Forelimb muscle (tissue), 1 donor: ENCODE measurements around the gene CLMN. TPM values are rescaled to one million over a fixed set of nuclear protein-coding genes. Genes with fewer than 3 reads are reported as not detected.
"Not testable (repeated sequence)": the region's sequence is repeated elsewhere in the genome, so short reads cannot be mapped to it uniquely, and the experiment has no call there.

Source experiments
- DNase-seq: peaks from one replicate; pipeline ENCODE4 v3.0.0-alpha.2; 2013; ENCODE audit warnings: low read depth
- polyA plus RNA-seq: library from polyadenylated mRNA; unstranded; fragments of 120-200 nt; gene quantifications from one replicate; pipeline ENCODE4 v1.2.1, GENCODE V29; 2013; ENCODE audit not compliant: insufficient read length

Gene CLMN
- polyA plus RNA-seq, 1 donor = 2.5 TPM

DNA sequence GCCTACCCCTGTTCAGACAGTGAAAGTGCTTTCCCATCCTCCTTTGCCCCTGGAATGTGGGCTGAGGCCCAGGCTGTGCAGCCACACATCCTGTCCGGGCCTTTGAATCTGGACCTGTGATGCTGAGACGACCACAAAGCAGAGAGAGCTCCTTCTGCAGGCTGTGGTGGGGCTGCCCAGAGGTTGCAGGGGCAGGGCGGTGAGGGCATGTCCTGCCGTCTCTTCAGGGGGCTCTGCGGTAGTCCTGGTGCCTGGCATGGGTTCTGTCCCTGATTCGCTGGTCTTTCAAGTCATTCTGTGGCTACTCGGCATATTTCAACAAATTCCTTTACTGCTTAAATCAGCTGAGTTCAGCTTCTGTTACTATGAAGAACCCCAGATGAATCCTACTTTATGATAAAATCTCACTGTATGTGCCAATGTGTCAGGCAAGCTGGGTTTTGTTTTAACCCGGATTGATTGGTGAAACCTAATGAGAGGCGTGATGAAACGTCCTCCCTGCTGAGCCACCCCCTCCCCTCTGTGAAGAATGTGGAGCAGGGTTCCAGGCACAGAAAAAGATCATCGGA is 99.0 kb downstream of the CLMN start:
- DNase-seq = no peak

- DNase-seq = no peak
These were observed 101.1 kb downstream of the CLMN start for GRCh38 chr14:95218472-95219193.

GRCh38 chr14:95218006-95218405 is 101.7 kb downstream of the CLMN start:
- DNase-seq = no peak

- DNase-seq = no peak
These were observed 102.3 kb downstream of the CLMN start for GRCh38 chr14:95217391-95217900.

GRCh38 chr14:95216008-95216407 is 103.7 kb downstream of the CLMN start:
- DNase-seq = no peak

- DNase-seq = no peak
These were observed 104.5 kb downstream of the CLMN start for GRCh38 chr14:95215094-95215725.

DNA sequence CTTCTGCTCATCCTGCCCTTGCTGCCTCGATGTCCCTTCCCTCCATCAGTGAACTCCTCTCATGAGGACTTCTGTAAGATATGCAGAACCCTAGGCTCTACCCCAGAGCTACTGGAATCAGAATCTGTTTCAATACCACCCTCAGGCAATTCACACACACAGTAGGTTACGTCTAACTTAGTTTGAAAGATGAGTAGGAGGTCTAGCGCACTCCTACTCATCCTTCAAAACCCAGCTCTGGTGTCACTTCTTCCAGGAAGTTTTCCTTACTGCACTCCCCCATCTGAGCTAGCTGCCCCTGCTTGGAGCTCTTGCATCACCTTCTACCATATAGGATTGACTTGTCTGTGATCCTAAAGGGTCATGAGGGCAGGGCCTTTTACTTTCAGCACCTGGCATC is 105.9 kb downstream of the CLMN start:
- DNase-seq = no peak

DNA sequence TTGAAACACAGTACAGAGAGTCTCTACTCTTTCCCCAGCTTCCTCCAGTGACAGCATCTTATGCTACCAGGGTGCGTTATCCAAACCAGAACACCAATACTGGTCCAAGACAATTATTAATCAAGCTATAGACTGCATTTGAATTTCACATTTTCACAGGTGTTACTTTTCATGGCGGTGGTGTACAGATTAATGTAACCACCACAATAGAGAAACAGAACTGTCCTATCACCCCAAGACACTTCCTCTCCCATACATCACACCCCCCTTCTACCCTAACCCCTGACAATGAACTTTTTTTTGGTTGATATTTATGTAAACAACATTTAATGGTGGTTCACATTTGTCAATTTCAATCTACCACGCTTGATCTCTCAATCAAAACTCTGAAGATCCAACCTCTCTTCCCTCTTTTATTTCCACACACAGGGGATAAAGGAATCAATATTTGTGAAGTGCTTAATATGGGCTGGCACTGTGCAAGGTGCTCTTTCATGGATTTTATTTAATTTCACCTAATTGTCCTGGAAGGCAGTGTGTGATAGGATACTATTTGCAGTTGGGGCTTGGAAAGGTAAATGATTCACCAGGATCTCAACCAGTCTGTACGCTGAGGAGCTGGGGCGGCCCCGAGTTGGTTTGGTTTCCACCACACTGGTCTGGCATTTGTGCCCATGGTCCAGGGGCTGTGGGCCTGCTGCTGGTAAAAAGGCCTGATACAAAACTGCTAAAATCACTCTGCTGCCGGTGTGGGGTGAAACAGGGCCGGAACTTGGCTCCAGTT is 107.8 kb downstream of the CLMN start:
- no peak for DNase-seq

- no peak for DNase-seq
These were observed 109.0 kb downstream of the CLMN start for GRCh38 chr14:95210699-95211098.

GRCh38 chr14:95208598-95208997 is 111.1 kb downstream of the CLMN start:
- DNase-seq = no peak

DNA sequence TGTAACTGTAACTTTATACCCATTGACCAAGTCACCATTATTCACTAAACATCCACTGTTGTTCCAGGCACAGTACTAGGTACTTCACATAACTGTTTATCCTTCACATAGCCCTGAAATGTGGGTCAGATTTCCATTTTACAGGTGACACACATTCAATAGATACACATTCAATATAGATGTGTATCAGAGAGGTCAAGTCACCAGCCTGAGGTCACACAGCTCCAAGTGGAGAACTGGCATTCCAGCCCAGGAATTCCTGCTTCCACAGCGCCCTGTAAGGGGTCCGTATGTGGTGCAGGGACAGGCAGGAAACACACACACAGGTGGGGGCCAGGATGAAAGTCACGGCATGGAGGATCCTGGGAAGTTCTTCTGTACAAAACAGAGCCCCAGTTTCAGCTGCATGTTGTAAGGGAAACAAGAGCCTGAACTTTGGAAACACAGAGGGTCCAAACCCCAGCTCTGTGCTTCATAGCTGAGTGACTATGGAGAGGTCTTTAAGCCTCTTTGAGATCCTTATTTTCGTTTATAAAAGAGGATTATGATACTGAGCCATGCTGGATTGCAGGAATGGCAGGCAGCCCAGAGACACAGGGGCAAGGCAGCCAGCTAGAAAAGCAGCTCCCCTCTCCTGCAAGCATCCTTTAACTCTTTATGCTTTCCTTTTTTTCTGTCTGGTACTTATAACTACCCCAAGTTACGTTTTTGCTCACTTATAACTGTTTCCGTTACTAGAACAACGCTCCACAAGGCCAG is 112.1 kb downstream of the CLMN start:
- DNase-seq = no peak

GRCh38 chr14:95206534-95206933 is 113.2 kb downstream of the CLMN start:
- DNase-seq = no peak

GRCh38 chr14:95204705-95205104 is 115.0 kb downstream of the CLMN start:
- DNase-seq = no peak

DNA sequence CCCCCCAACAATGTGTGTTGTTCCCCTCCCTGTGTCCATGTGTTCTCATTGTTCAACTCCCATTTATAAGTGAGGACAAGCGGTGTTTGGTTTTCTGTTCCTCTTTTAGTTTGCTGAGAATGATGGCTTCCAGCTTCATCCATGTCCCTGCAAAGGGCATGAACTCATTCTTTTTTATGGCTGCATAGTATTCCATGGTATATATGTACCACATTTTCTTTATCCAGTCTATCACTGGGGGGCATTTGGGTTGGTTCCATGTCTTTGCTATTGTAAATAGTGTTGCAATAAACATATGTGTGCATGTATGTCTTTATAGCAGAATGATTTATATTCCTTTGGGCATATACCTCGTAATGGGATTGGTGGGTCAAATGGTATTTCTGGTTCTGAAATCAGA is 118.0 kb downstream of the CLMN start:
- not testable (repeated sequence) for DNase-seq

- DNase-seq = no peak
These were observed 119.3 kb downstream of the CLMN start for GRCh38 chr14:95200404-95200803.

GRCh38 chr14:95199298-95199983 is 120.3 kb downstream of the CLMN start:
- DNase-seq = no peak

DNA sequence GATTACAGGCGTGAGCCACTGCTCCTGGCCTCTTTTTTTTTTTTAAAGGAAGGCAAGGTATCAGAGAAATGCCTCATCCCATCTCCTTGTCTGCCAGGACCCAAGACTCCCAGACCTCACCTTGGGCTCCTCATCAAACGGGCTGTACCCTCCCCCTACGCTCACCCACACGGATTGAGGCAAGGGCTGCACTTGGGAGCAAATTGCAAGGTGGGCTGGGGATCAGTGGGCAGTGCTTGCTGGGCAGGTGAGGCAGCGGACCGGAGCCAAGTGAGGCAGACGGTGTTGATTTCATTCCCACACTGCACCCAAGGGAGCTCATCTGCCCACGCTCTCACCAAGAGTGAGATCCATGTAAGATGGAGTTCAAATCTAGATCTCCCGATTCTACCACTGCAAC is 121.4 kb downstream of the CLMN start:
- DNase-seq = no peak

DNA sequence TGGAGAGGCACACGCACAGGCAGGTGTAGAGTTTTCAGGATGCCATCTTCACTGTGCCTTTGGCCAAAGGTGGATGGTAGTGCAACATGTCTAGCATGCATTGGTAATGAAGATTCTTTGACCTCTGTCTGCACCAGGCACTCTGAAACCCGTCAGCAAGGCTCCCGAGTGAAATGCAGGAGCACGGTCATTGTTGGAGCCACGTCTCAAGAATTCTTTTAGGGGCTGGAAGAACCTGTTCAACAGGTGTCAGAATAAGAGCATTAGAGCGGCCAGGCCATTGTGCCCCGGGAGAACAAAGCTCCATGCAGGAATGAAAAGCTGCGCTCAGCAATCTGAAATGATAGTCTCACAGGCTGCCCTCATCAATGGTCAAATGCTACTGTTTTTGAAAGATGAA is 122.2 kb downstream of the CLMN start:
- no peak for DNase-seq

DNA sequence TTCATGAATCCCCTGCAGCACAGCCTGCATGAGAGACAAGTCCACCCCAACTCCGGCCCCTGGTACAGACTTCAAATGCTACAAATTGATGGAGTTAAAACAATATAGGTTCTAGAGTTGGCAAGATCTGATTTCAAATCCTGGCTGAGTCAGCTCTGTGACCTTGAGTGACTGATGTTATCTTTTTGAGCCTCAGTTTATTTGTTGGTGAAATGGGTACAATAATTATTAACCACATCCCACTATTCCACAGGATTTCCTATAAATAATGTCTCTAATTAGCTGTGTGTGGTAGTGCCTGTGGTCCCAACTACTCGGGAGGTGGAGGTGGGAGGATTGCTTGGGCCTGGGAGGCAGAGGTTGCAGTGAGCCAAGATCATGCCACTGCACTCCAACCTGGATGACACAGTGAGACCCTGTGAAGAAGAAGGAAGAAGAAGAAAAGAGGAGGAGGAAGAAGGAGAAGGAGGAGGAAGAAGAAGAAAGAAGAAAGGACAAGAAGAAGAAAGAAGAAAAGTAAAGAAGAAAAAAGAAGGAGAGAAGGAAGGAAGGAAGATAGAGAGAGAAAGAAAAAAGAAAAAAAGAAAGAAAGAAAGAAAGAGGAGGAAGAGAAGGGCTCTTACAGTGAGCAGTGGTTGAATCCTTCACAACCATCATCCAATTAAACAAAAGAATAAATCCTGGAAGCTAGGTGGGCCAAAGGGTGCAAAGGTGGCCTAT is 122.7 kb downstream of the CLMN start:
- no peak for DNase-seq

- no peak for DNase-seq
These were observed 123.4 kb downstream of the CLMN start for GRCh38 chr14:95196268-95196667.
